T-helper 2 cell (primary cell): ENCODE data around the gene IRF2.
"Not testable (repeated sequence)": the region's sequence is repeated elsewhere in the genome, so short reads cannot be mapped to it uniquely, and the experiment has no call there.

Source experiments
- DNase-seq, 5 experiments: peaks; one replicate each; pipeline versions ENCODE4 v3.0.0 to v3.0.0-alpha.2; 2012 to 2022

IRF2 gene

DNA sequence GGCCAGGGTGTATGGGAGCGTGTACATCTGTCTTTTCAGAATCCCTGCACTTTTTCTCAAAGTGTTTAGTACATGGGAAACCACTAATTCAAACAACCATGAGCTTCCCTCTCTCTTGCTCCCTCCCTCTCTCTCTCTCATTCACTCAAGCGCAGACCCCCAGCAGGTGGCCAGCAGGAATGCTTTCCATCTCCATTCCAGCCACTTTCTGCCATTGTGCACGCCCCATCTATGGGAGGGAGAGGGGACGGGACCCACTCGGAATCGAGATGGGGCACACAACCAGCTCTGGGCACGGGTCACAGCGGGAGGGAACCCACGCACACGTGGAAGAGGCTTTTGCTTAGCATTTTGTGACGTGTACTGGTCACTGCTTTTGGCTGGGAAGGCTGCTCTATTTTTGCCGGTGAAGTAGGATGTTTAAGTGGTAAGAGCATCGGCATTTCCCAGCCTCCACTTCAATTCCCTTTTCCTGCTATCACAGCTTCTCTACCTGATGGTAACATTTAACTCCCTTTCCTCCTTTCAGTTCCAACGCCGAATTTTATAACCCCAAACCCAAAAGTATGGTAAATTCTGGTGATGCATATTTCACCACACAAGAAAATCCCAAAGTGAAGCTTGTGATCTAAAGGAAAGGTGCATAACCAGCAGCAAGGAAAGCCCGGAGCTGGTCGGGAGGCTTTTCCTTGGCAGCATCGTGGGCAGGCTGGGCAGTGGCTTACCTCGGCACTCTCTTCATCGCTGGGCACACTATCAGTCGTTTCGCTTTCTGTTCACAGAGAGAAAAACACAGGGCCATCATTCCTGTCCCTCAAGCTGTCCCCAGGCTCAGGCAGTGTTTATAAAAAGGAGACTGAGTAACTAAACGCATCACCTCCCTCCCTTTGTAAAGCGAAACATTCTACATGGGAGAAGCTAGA lies 84.1 kb downstream of the IRF2 start:
- DNase-seq: no peak

GRCh38 chr4:184388106-184388505 lies 86.2 kb downstream of the IRF2 start:
- DNase-seq: no peak

GRCh38 chr4:184387351-184387750 lies 87.0 kb downstream of the IRF2 start:
- no peak for DNase-seq

DNA sequence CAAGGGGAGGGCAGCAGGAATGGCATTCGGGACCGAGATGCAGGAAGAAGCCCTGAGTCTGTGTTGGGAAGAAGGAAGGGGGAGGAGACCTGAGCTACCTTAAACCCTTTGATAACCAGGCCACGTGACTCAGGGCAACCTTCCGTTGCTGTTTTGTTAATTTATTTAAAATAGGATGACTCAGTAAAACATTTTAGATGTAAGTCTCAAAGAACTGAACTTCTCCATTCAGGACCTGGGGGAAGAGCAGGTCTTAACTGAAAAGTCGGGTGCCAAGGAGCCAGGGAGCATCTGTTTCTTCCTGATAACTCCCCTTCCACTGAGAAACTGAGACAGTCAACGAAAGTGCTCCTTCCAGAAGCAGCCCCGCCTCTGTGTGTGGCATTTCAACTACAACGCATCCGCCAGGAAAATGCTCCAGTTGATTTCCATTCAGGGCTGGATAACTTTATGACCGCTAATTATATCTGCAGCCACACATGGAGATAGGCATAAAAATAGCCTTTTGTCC lies 88.0 kb downstream of the IRF2 start:
- no peak for DNase-seq

GRCh38 chr4:184385705-184386141 lies 88.6 kb downstream of the IRF2 start:
- DNase-seq: no peak

- DNase-seq: no peak
Observed at GRCh38 chr4:184384810-184385557, 89.4 kb downstream of the IRF2 start.

DNA sequence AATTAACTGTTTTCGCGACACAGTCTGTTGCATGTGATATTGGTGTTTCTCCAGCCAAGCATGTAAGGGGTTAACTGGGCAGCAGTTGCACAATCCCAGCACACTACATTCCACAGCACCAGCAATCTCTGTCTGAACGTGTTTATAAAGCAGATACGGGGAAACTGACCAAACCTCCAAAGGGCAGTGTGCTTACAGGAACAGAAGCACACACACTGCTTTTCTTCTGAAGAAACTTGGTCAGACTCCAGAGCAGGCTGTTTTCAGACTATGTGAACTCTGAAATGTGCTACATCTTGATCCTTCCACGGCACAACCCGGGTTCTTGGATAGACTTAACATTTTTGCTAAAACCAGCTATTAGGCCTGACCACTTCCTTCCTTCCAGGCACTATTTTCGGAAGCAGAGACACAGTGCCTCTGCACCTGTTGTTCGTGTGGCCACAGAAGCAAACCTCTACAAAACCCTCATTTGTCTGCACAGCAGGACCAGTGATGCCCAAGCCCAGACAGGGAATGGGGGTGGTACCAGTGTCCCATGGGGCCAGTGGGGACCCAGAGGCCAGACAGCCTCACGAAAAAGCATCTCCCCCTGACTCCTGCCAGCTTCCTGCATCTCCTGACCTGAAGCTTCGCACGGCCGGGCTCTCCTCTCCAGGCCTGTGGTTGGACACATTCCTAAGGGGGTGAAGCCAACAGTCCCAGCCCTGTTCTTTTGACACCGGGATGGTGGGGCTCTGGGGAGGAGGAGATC lies 90.1 kb downstream of the IRF2 start:
- DNase-seq: peak in 1 of 5 experiments; percentile 82

DNA sequence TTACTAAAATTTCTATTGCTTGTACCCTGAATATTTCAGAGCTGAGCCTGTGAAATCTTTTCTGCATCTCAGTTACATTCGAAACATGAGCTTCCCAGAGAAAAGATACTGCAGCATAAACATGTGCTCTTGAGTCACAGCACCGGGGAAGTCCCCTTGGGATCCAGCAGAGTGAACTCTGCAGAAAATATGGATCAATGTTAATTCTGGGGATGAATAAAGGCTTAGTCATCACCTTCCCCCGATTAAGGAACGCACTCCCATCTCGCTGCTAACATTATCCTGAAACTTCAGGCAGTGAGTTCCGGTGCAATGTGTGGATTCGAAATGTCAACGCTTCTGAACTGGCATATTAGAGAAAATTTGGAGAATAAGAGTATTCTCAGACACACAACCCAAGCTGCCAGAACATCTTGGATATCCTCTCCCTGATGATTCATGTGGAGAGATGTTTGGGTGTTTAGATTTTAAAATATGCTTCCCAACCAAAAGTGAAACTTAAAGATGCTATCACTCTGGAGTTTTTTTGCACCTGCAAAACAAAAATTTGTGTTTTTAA lies 90.8 kb downstream of the IRF2 start:
- DNase-seq: no peak

- peak in 1 of 5 experiments; percentile 50 for DNase-seq
Observed at GRCh38 chr4:184382189-184382846, 92.0 kb downstream of the IRF2 start.

GRCh38 chr4:184380707-184381106 lies 93.6 kb downstream of the IRF2 start:
- DNase-seq: no peak

DNA sequence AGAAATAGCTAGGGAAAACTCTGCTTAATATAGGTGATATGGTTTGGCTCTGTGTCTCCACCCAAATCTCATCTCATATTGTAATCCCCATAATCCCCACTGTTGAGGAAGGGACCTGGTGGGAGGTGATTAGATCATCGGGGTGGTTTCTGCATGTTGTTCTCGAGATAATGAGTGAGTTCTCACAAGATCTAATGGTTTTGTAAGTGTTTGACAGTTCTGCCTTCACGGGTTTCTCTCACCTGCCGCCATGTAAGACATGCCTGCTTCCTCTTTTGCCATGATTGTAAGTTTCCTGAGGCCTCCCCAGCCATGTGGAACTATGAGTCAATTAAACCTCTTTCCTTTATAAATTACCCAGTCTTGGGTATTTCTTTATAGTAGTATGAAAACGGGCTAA lies 94.1 kb downstream of the IRF2 start:
- DNase-seq: not testable (repeated sequence)

DNA sequence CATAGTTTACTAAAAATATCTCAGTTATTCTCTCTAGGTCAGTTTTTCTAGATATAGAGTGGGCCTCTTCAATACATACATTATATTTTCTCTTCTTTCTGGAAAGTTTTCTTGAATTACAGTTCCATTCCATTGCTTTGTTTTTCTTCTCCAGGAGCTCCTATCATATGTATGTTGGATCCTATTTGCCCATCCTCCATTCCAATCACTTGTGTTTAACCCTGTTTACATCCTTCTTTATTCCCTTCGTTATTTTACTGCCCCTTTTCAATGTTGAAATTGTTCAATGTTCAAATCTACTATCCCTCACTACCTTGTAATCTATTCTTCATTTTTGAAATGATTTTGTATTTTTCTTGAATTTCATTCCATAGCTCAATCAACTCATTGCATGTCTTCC lies 97.4 kb downstream of the IRF2 start:
- no peak for DNase-seq

DNA sequence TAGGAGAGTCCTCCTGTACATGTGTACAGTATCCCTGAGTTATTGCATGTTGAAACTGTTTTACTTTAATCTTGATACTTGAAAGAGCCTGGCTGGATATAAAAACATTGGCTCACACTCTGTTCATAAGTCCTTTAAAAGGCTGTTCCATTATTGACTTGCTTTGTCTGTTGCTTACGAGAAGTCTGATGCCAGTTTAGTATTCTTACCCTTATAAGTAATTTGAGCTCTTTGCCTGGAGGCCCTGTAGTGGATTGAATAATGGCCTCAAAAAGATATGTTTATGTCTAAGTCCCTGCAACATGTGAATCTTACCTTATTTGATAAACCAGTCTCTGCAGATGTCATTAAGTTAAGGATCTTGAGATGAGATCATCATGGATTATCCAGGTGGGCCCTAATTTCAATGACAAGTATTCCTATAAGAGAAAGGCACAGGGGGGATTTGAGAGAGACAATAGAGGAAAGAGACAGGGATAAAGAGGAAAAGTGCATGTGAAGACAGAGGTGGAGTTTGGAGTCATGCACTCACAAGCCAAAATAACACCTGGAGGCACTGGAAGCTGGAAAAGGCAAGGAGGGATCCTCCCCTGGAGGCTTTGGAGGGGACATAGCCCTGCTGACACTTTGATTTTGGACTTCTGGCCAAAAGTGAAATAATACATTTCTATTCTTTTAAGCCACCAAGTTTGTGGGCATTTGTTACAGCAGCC lies 98.1 kb downstream of the IRF2 start:
- DNase-seq: no peak

- not testable (repeated sequence) for DNase-seq
Observed at GRCh38 chr4:184375623-184376022, 98.7 kb downstream of the IRF2 start.

DNA sequence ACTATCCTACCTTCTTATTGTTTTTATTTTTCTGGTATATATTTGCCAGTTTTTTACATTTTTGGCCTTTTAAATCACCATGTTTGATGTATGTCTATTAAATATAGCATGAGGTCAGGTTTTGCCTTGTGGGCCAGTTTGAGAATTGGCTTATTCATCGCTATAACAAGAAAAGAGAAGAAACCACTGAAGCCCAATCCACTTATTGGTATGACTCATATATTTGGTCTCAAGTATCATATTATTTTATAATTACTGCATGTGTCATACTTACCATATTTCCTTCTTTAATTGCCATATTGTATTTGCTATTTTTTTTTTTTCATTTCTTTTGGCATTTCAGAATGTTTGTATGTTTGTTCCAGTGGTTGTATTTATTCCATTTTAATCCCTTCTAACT lies 99.3 kb downstream of the IRF2 start:
- no peak for DNase-seq

DNA sequence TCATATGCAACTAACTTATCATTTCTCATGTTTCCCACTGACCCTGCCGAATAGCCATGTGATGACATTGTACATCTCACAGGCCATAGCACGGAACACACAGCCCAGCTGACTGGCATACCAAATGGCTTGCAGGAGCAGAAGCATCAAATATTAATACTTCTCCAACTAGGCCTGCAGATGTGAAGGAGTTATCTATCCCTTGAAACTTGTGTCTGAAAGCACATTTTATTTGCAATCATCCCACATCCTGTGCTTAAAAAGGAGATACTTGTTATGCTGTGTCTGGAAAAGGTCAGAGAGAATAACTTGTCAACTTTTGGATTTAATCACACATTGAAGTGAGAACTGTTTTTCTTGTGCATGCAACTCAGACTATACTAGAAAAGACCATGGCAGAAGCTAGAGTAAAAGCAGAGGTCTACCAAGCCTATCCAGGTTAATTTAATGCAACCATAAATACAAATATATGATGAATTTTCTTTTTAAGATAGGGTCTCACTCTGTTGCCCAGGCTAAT lies 100.4 kb downstream of the IRF2 start:
- no peak for DNase-seq

DNA sequence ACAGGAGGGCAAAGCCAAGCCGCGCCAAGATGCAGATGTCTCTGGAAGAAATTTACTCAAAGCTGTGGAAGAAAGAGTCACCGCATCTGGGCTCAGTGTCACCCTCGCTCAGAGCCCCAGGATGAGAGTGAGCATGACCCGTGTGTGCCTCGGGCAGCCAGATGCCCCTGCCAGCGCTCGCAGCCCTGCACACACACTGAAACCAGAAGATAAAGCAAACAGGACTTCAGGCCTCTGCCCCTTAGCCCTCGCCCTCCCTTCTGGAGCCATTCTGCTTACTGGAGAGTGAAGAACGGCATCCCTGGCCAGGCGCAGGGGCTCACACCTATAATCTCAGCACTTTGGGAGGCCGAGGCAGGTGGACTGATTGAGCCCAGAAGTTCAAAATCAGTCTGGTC lies 103.0 kb downstream of the IRF2 start:
- no peak for DNase-seq

- no peak for DNase-seq
Observed at GRCh38 chr4:184370711-184371389, 103.5 kb downstream of the IRF2 start.

DNA sequence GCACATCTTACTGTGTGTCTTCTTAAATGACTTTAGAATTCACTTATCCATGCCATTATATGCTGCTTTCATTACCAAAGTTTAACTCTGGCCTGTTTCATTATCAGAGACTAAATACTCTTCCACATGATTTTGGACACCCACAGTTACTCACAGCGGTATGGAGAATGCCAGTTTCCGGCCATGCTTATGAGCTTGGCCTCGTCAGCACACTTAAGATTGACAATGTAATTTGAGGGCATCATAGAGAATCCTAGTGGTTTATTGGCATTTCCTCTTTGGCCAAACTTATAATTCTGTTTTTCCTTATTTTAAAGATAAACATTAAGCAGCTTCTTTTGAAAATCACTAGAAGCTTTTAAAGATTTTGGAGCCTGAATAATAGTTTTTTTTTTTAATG lies 104.5 kb downstream of the IRF2 start:
- no peak for DNase-seq

DNA sequence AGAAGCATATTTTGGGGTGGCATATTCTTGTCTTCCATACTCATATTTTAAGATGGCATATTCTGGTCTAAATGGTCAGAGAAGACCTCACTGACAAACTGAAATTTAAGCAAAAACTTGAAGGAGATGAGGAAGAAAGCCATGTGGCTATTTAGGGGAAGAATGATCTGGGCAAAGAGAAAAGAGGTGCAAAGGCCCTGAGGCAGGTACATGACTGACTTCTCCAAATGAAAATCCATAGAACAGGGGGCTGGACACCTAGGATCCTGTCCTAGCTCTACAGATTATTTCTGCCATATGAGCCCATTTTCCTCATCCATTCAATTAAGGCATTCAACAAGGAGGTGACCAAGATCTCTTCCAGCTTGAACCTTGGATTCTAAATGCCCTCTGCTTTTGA lies 105.6 kb downstream of the IRF2 start:
- DNase-seq: no peak
